Osteocyte (in vitro differentiated cells): Measurements from ENCODE around the gene MAT1A. TPM values are rescaled to one million over a fixed set of nuclear protein-coding genes. Genes with fewer than 3 reads are reported as not detected.
A peak's percentile ranks its signal among the peaks of the same experiment; 100 is the strongest.

ENCODE experiments used
- DNase-seq: peaks from one replicate; pipeline ENCODE4 v3.0.0; 2021; ENCODE audit warnings: mixed read lengths; ENCODE audit not compliant: unreplicated experiment; ENCODE audit errors: extremely low spot score
- H3K27ac Mint-ChIP-seq: one replicate; pipeline ENCODE4 v1.8.0; 2021; ENCODE audit warnings: mild to moderate bottlenecking, mixed read lengths; ENCODE audit not compliant: unreplicated experiment
- H3K27me3 Mint-ChIP-seq: one replicate; pipeline ENCODE4 v1.8.0; 2021; ENCODE audit warnings: mixed read lengths; ENCODE audit not compliant: unreplicated experiment
- H3K36me3 Mint-ChIP-seq: one replicate; pipeline ENCODE4 v1.8.0; 2021; ENCODE audit warnings: mixed read lengths; ENCODE audit not compliant: unreplicated experiment
- H3K4me1 Mint-ChIP-seq: one replicate; pipeline ENCODE4 v1.8.0; 2021; ENCODE audit warnings: mixed read lengths; ENCODE audit not compliant: unreplicated experiment
- H3K4me3 Mint-ChIP-seq: one replicate; pipeline ENCODE4 v1.8.0; 2021; ENCODE audit warnings: mild to moderate bottlenecking, moderate library complexity, mixed read lengths; ENCODE audit not compliant: unreplicated experiment
- H3K9me3 Mint-ChIP-seq: one replicate; pipeline ENCODE4 v1.8.0; 2021; ENCODE audit warnings: mixed read lengths; ENCODE audit not compliant: unreplicated experiment
- CTCF ChIP-seq: fragments of 200-600 bp; sonication (generic); IDR thresholded peaks from 2 replicates; pipeline ENCODE4 v1.5.0; 2021; ENCODE audit warnings: antibody characterized with exemption, mild to moderate bottlenecking, moderate library complexity
- total RNA-seq: library from RNA; stranded (reverse); gene quantifications from 2 replicates; pipeline ENCODE4 v1.2.1, GENCODE V29; 2021

The MAT1A gene
- total RNA-seq, 1 donor from 2014 or later: not detected

GRCh38 chr10:80292607-80293239 is 3.3 kb upstream of the MAT1A start:
- no peaks in the 10 kb centered on the region for H3K36me3 Mint-ChIP-seq
- H3K9me3 Mint-ChIP-seq: peaks cover 5% of the 10 kb centered on the region
- H3K27ac Mint-ChIP-seq: no peak overlapping the region
- H3K27me3 Mint-ChIP-seq: peaks cover 34% of the 10 kb centered on the region
- H3K4me3 Mint-ChIP-seq: no peak overlapping the region
- H3K4me1 Mint-ChIP-seq: no peaks in the 10 kb centered on the region
- DNase-seq: peak; percentile 57
- TF ChIP-seq CTCF: no peak

- Mint-ChIP-seq H3K4me3 (no peak overlapping the region), H3K27ac (no peak overlapping the region), H3K9me3 (no peaks in the 10 kb centered on the region), H3K27me3 (peaks cover 43% of the 10 kb centered on the region), H3K36me3 (no peaks in the 10 kb centered on the region), H3K4me1 (no peaks in the 10 kb centered on the region)
- no peak for DNase-seq
- TF ChIP-seq CTCF: no peak
Measured at GRCh38 chr10:80290474-80291220, 1.2 kb upstream of the MAT1A start.

- Mint-ChIP-seq H3K9me3 (no peaks in the 10 kb centered on the region), H3K27me3 (peaks cover 45% of the 10 kb centered on the region), H3K4me3 (no peak overlapping the region), H3K4me1 (no peaks in the 10 kb centered on the region), H3K27ac (no peak overlapping the region), H3K36me3 (no peaks in the 10 kb centered on the region)
- no peak for TF ChIP-seq CTCF
- peak; percentile 8 for DNase-seq
Measured at GRCh38 chr10:80288849-80289248, 609 bp downstream of the MAT1A start.

DNA sequence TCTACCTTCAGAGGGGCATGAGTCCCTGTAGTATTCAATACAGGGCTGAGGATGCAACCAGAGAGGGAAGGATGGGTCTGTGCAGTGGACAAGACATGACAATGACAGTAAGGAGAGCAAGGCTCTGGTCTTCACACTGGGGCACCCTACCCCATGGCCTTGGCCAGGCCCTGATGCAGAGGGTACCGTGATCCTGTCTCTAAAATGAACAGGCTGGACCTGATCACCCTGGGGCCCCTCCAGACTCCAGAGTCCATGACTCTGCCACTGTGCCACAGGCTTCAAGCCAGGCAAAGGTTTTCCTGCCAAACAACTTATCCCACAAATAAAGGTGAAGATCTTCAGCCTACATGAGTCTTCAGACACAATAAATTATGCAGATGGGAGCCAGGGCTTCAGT is 4.9 kb downstream of the MAT1A start:
- H3K4me3 Mint-ChIP-seq: no peak overlapping the region
- DNase-seq: peak; percentile 73
- H3K27me3 Mint-ChIP-seq: peaks cover 35% of the 10 kb centered on the region
- H3K4me1 Mint-ChIP-seq: no peaks in the 10 kb centered on the region
- no peak for TF ChIP-seq CTCF
- no peak overlapping the region for H3K27ac Mint-ChIP-seq
- no peaks in the 10 kb centered on the region for H3K36me3 Mint-ChIP-seq
- H3K9me3 Mint-ChIP-seq: no peaks in the 10 kb centered on the region

DNA sequence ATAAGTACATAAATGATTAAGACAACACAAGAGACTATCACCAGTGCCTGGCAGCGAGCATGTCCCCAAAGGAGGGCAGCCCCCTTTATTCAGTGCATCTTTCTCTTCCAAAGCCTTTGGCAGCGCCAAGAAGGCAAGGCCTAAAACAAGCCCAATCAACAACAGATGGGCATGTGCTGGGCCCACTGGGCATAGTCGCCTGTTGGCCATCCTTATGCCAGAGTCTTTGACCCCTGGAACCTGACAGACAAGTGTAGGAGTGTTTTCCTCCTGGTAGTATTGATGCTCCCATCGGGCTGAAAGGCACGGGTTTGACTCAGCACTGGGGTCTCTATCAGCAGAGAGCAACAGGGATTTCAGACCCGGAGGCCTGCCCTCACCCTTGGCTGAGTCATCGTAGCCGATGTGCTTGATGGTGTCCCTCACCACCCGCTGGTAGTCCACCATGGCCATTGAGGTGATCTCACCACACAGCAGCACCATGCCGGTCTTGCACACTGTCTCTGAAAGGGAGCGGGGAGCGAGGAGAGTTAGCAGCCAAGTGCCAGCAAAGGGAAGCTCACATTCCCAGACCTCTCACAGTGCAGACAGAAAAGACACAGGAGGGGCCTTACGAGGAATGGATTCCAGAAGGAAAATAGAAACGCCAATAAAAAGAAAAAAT is 5.8 kb downstream of the MAT1A start:
- DNase-seq: peak; percentile 77
- no peak overlapping the region for H3K4me3 Mint-ChIP-seq
- H3K4me1 Mint-ChIP-seq: no peaks in the 10 kb centered on the region
- no peak for TF ChIP-seq CTCF
- no peaks in the 10 kb centered on the region for H3K9me3 Mint-ChIP-seq
- peaks cover 35% of the 10 kb centered on the region for H3K27me3 Mint-ChIP-seq
- no peaks in the 10 kb centered on the region for H3K36me3 Mint-ChIP-seq
- H3K27ac Mint-ChIP-seq: no peak overlapping the region
